Left lung (tissue), 10 donors: Measurements from ENCODE around the gene CPNE8. TPM values are rescaled to one million over a fixed set of nuclear protein-coding genes. Genes with fewer than 3 reads are reported as not detected.

ENCODE experiments used
- ATAC-seq: fragments of 200-7000 bp; cut with Tn5 transposase; one replicate; pipeline ENCODE4 v1.9.1; 2020; ENCODE audit warnings: moderate library complexity
- DNase-seq, 4 donors: peaks; one replicate each; pipeline ENCODE4 v3.0.0-alpha.2; 2013 to 2020
- H3K27ac ChIP-seq, 2 donors: fragments of 200-600 bp; sonication (generic) in 1 of 2; one replicate each; pipeline versions ENCODE4 v1.5.0 to v1.8.0; 2020 to 2021
- H3K27me3 ChIP-seq, 2 donors: fragments of 200-600 bp; sonication (generic) in 1 of 2; one replicate each; pipeline versions ENCODE4 v1.5.0 to v1.8.0; 2020 to 2021
- H3K36me3 ChIP-seq, 2 donors: fragments of 200-600 bp; sonication (generic) in 1 of 2; one replicate each; pipeline versions ENCODE4 v1.5.0 to v1.8.0; 2020 to 2021
- H3K4me1 ChIP-seq, 2 donors: fragments of 200-600 bp; one replicate each; pipeline ENCODE4 v1.8.0; 2021
- H3K4me3 ChIP-seq, 2 donors: fragments of 200-600 bp; sonication (generic) in 1 of 2; one replicate each; pipeline versions ENCODE4 v1.5.0 to v1.8.0; 2020 to 2021; ENCODE audit warnings: mild to moderate bottlenecking in 1 of 2
- H3K9me3 ChIP-seq, 2 donors: fragments of 200-600 bp; sonication (generic) in 1 of 2; one replicate each; pipeline versions ENCODE4 v1.5.0 to v1.8.0; 2020 to 2021
- intact Hi-C, 2 donors: fragments of 100-400 bp; cut with DNase I; formaldehyde crosslinking; loops; one replicate each; pipeline versions ENCODE4 v1.11.2 to v1.14.2; 2022
- polyA plus RNA-seq, 6 donors: library from polyadenylated mRNA; unstranded; fragments of 120-200 nt; gene quantifications; one replicate each; pipeline ENCODE4 v1.2.1, GENCODE V29; 2013; ENCODE audit not compliant: insufficient read length in 6 of 6
- total RNA-seq, 2 donors: library from RNA; stranded (reverse); fragmentation: NEBNext Ultra II Directional; extraction: Animal tissue kit (Norgen Biotek cat#: 25700); gene quantifications; one replicate each; pipeline ENCODE4 v1.2.1, GENCODE V29; 2021
- TF ChIP-seq, protein P1 (sequence below), 2 donors: fragments of 200-600 bp; sonication (generic) in 1 of 2; IDR thresholded peaks; one replicate each; pipeline versions ENCODE4 v1.5.0 to v1.8.0; 2021; ENCODE audit warnings: antibody characterized with exemption in 2 of 2
- donor health status: DM: no; HTN: yes; CAD: no.
- donor health status: DM: no; HTN: no; CAD: no.

The CPNE8 gene
- total and polyA plus RNA-seq, 8 donors = 6.4 to 25.8 (median 9.3) TPM

DNA sequence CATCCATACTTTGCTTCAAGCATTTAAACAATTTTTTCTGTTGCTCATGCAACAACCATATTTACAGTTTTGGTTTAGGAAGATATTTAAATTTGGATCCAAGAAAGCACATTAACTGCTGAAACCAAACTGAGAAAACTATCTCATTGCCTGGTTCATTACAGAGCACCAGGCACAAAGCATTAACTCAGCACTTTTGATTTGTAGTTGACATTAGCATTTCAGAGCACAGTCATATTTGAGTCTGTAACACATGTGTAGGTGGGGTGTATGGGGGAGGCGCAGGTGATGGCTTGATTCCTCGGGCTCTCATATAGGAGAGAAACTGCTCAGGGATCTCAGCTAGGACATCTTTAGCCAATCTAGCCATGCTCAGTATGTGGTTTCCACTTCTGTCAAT is 251.7 kb downstream of the CPNE8 start:
- no peak overlapping the region for H3K4me3 ChIP-seq
- ATAC-seq (no peak), DNase-seq (no peak)
- H3K4me1 ChIP-seq = no peaks in the 10 kb centered on the region
- H3K36me3 ChIP-seq = peaks cover 0 to 16% of the 10 kb centered on the region in 2 donors
- no peaks in the 10 kb centered on the region for H3K9me3 ChIP-seq
- H3K27ac ChIP-seq = no peak overlapping the region
- TF ChIP-seq, protein P1, sequence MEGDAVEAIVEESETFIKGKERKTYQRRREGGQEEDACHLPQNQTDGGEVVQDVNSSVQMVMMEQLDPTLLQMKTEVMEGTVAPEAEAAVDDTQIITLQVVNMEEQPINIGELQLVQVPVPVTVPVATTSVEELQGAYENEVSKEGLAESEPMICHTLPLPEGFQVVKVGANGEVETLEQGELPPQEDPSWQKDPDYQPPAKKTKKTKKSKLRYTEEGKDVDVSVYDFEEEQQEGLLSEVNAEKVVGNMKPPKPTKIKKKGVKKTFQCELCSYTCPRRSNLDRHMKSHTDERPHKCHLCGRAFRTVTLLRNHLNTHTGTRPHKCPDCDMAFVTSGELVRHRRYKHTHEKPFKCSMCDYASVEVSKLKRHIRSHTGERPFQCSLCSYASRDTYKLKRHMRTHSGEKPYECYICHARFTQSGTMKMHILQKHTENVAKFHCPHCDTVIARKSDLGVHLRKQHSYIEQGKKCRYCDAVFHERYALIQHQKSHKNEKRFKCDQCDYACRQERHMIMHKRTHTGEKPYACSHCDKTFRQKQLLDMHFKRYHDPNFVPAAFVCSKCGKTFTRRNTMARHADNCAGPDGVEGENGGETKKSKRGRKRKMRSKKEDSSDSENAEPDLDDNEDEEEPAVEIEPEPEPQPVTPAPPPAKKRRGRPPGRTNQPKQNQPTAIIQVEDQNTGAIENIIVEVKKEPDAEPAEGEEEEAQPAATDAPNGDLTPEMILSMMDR (IDR thresholded peaks at IDR 0.05) = no peak
- intact Hi-C loops = no loop called here
- H3K27me3 ChIP-seq = no peaks in the 10 kb centered on the region

GRCh38 chr12:38648813-38649212 is 256.6 kb downstream of the CPNE8 start:
- no peak overlapping the region for H3K4me3 ChIP-seq
- TF ChIP-seq, protein P1 (IDR thresholded peaks at IDR 0.05) = no peak
- intact Hi-C loops = no loop called here

GRCh38 chr12:38646146-38646545 is 259.2 kb downstream of the CPNE8 start:
- H3K4me1 ChIP-seq = no peaks in the 10 kb centered on the region
- TF ChIP-seq, protein P1 (IDR thresholded peaks at IDR 0.05) = no peak
- DNase-seq (no peak), ATAC-seq (no peak)
- H3K27ac ChIP-seq = no peak overlapping the region
- no peaks in the 10 kb centered on the region for H3K27me3 ChIP-seq
- no peaks in the 10 kb centered on the region for H3K36me3 ChIP-seq
- H3K4me3 ChIP-seq = no peak overlapping the region
- peaks cover 0 to 8% of the 10 kb centered on the region in 2 donors for H3K9me3 ChIP-seq
- intact Hi-C loops = no loop called here

More at GRCh38 chr12:38648813-38649212, 256.6 kb downstream of the CPNE8 start:
- Histone ChIP-seq H3K9me3 (no peaks in the 10 kb centered on the region), H3K27ac (no peak overlapping the region), H3K4me1 (no peaks in the 10 kb centered on the region), H3K36me3 (peaks cover 0 to 7% of the 10 kb centered on the region in 2 donors), H3K27me3 (no peaks in the 10 kb centered on the region)
- DNase-seq = no peak
- no peak for ATAC-seq

DNA sequence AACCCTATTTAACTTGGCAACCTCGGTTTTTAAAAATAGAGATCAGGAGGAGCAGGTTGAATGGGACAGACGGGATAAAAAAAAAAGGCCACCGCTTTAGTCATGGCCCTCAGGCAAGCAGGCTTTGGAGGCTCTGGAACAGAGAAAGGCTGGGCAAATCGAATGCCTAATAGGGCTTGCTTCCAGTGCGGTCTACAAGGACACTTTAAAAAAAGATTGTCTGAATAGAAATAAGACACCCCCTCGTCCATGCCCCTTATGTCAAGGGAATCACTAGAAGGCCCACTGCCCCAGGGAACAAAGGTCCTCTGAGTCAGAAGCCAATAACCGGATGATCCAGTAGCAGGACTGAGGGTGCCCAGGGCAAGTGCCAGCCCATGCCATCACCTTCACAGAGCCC is 265.8 kb downstream of the CPNE8 start:
- Histone ChIP-seq H3K27ac (no peak overlapping the region), H3K27me3 (no peaks in the 10 kb centered on the region), H3K9me3 (peaks cover 0 to 11% of the 10 kb centered on the region in 2 donors), H3K4me3 (no peak overlapping the region), H3K36me3 (no peaks in the 10 kb centered on the region), H3K4me1 (no peaks in the 10 kb centered on the region)
- ATAC-seq (no peak), DNase-seq (no peak)
- intact Hi-C loops = no loop called here
- TF ChIP-seq, protein P1 (IDR thresholded peaks at IDR 0.05) = no peak

GRCh38 chr12:38638401-38638800 is 267.0 kb downstream of the CPNE8 start:
- ATAC-seq (peak; percentile 47), DNase-seq (peak in 1 of 4 donors; percentile 3)
- Histone ChIP-seq H3K4me3 (no peak overlapping the region), H3K27me3 (no peaks in the 10 kb centered on the region), H3K9me3 (peaks cover 0 to 11% of the 10 kb centered on the region in 2 donors), H3K36me3 (no peaks in the 10 kb centered on the region), H3K27ac (no peak overlapping the region), H3K4me1 (no peaks in the 10 kb centered on the region)
- intact Hi-C loops = no loop called here
- TF ChIP-seq, protein P1 (IDR thresholded peaks at IDR 0.05) = no peak
